K562 (cell line): Measurements from ENCODE around the gene BEND6. TPM values are rescaled to one million over a fixed set of nuclear protein-coding genes. Genes with fewer than 3 reads are reported as not detected.

Source experiments
- FOSL1 ChIP-seq: fragments of 200-800 bp; sonication (Bioruptor generic); conservative IDR thresholded peaks from 2 replicates; pipeline ENCODE4 v1.6.1; 2016; ENCODE audit warnings: missing genetic modification characterization, missing compliant biosample characterization
- HDAC1 ChIP-seq, 2 experiments: fragments of 450-650 bp; IDR thresholded peaks; 2 replicates each; pipeline ENCODE4 v1.6.1; 2016 to 2017; ENCODE audit warnings: inconsistent platforms in 1 of 2, mild to moderate bottlenecking in 1 of 2, moderate library complexity in 1 of 2
- MAFK ChIP-seq: IDR thresholded peaks from 2 replicates; pipeline ENCODE4 v1.6.1; 2011; ENCODE audit warnings: low read length, improper control_type of control experiment
- SUPT5H ChIP-seq: fragments of 450-650 bp; IDR thresholded peaks from 2 replicates; pipeline ENCODE4 v1.6.1; 2016
- THRAP3 ChIP-seq: fragments of 450-650 bp; IDR thresholded peaks from 2 replicates; pipeline ENCODE4 v1.6.1; 2016; ENCODE audit warnings: mild to moderate bottlenecking, inconsistent platforms, borderline replicate concordance
- polyA plus RNA-seq, 8 experiments: library from polyadenylated mRNA; depleted of rRNA in 4 of 8; stranded (reverse) in 5 of 8; unstranded in 3 of 8; fragments of >200 nt; fragmentation: Nextera tagmentation in 2 of 8; fragmentation: Illumina TruSeq in 1 of 8; extraction: Ambion mirVana in 2 of 8; extraction: Trizol in 1 of 8; gene quantifications; 2 replicates each; pipeline versions ENCODE4 v1.2.1 to v1.2.3, GENCODE V29; 2011 to 2014; ENCODE audit warnings: inconsistent platforms in 1 of 8, missing spikeins in 1 of 8
- total RNA-seq, 7 experiments: library from RNA; depleted of rRNA in 6 of 7; stranded (reverse); fragments of >200 nt in 6 of 7; fragmentation: Illumina TruSeq in 2 of 7; extraction: Trizol in 2 of 7; gene quantifications; 2 replicates each; pipeline versions ENCODE4 v1.2.1 to v1.2.3, GENCODE V29; 2011 to 2021; ENCODE audit warnings: low replicate concordance in 1 of 7
- TF ChIP-seq, protein P1 (sequence below), 2 experiments: fragments of 450-650 bp; IDR thresholded peaks; 2 replicates each; pipeline ENCODE4 v1.6.1; 2016
- TF ChIP-seq, protein P2 (sequence below), 2 experiments: IDR thresholded peaks in 1 of 2; conservative IDR thresholded peaks in 1 of 2; 2 replicates each; pipeline ENCODE4 v1.6.1; 2016; ENCODE audit warnings: low read depth in 2 of 2, mild to moderate bottlenecking in 1 of 2, missing compliant biosample characterization in 1 of 2, missing genetic modification characterization in 1 of 2, moderate library complexity in 1 of 2
- TF ChIP-seq, protein P3 (sequence below), 2 experiments: fragments of 450-650 bp in 1 of 2; sonication (generic) in 1 of 2; formaldehyde crosslinking; conservative IDR thresholded peaks; 2 replicates each; pipeline versions ENCODE4 v1.4.0 to v1.8.1; 2020 to 2022; ENCODE audit warnings: mild to moderate bottlenecking in 1 of 2, missing genetic modification reagents in 1 of 2

BEND6 gene
- total and polyA plus RNA-seq, 9 of the 15 experiments (the other 6 are each of a cell fraction or from before 2014, with no cell fraction given), result 0.37 to 4.0 (median 1.1) TPM

- TF ChIP-seq, protein P1, sequence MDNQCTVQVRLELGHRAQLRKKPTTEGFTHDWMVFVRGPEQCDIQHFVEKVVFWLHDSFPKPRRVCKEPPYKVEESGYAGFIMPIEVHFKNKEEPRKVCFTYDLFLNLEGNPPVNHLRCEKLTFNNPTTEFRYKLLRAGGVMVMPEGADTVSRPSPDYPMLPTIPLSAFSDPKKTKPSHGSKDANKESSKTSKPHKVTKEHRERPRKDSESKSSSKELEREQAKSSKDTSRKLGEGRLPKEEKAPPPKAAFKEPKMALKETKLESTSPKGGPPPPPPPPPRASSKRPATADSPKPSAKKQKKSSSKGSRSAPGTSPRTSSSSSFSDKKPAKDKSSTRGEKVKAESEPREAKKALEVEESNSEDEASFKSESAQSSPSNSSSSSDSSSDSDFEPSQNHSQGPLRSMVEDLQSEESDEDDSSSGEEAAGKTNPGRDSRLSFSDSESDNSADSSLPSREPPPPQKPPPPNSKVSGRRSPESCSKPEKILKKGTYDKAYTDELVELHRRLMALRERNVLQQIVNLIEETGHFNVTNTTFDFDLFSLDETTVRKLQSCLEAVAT (IDR thresholded peaks at IDR 0.05), result no peak
- TF ChIP-seq, protein P2, sequence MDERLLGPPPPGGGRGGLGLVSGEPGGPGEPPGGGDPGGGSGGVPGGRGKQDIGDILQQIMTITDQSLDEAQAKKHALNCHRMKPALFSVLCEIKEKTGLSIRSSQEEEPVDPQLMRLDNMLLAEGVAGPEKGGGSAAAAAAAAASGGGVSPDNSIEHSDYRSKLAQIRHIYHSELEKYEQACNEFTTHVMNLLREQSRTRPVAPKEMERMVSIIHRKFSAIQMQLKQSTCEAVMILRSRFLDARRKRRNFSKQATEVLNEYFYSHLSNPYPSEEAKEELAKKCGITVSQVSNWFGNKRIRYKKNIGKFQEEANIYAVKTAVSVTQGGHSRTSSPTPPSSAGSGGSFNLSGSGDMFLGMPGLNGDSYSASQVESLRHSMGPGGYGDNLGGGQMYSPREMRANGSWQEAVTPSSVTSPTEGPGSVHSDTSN (CRISPR knock-in tag; IDR thresholded peaks at IDR 0.05; ENCODE audit: low read depth), result no peak
- TF ChIP-seq, protein P2 (tag; conservative IDR thresholded peaks at IDR 0.05; ENCODE audit: low read depth), result peak; percentile 62; the same call in 1 of the 2 replicates
- TF ChIP-seq HDAC1 (IDR thresholded peaks at IDR 0.05) (0 out of 4 replicates have a peak, but pooled peaks of 1 of the 2 experiments have one; percentile 11), THRAP3 (no peak), SUPT5H (no peak), FOSL1 (tag) (peak; percentile 79), MAFK (peak; percentile 23; the same call in 1 of the 2 replicates)
- TF ChIP-seq, protein P3, sequence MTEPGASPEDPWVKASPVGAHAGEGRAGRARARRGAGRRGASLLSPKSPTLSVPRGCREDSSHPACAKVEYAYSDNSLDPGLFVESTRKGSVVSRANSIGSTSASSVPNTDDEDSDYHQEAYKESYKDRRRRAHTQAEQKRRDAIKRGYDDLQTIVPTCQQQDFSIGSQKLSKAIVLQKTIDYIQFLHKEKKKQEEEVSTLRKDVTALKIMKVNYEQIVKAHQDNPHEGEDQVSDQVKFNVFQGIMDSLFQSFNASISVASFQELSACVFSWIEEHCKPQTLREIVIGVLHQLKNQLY (CRISPR knock-in tag; conservative IDR thresholded peaks at IDR 0.05), result no peak
Measured at GRCh38 chr6:57013521-57013926, 58.6 kb downstream of the BEND6 start (continued).
